Right atrium auricular region (tissue), 2 donors: ENCODE results near the gene CCDC148. TPM values are rescaled to one million over a fixed set of nuclear protein-coding genes. Genes with fewer than 3 reads are reported as not detected.

ENCODE experiments used
- DNase-seq: peaks from one replicate; pipeline ENCODE4 v3.0.0-alpha.2; 2019; ENCODE audit warnings: low spot score
- H3K27ac ChIP-seq, 2 donors: fragments of 200-600 bp; sonication (generic); 1 replicate in 1 of 2; 2 replicates in 1 of 2; pipeline ENCODE4 v1.5.1; 2016 to 2019
- H3K27me3 ChIP-seq, 2 donors: fragments of 200-600 bp; sonication (generic); one replicate each; pipeline versions ENCODE4 v1.5.1 to v1.6.0; 2017 to 2019
- H3K36me3 ChIP-seq: fragments of 200-600 bp; sonication (generic); one replicate; pipeline ENCODE4 v1.5.1; 2016
- H3K4me1 ChIP-seq, 2 donors: fragments of 200-600 bp; sonication (generic); one replicate each; pipeline versions ENCODE4 v1.5.1 to v1.6.0; 2017 to 2019
- H3K4me3 ChIP-seq, 2 donors: fragments of 200-600 bp; sonication (generic); 1 replicate in 1 of 2; 2 replicates in 1 of 2; pipeline ENCODE4 v1.5.1; 2017 to 2019; ENCODE audit warnings: mild to moderate bottlenecking in 1 of 2, moderate library complexity in 1 of 2
- H3K9me3 ChIP-seq, 2 donors: fragments of 200-600 bp; sonication (generic); one replicate each; pipeline ENCODE4 v1.5.1; 2019
- CTCF ChIP-seq, 2 donors: fragments of 200-600 bp; sonication (generic); IDR thresholded peaks; one replicate each; pipeline ENCODE4 v1.5.1; 2019; ENCODE audit warnings: antibody characterized with exemption in 2 of 2
- total RNA-seq, 2 donors: library from RNA; depleted of rRNA; stranded (reverse); fragments of >200 nt; gene quantifications; one replicate each; pipeline ENCODE4 v1.1.0, GENCODE V29; 2016

Gene CCDC148
- total RNA-seq, 2 donors from 2014 or later: 0.20 to 1.1 TPM

- no peaks in the 10 kb centered on the region for H3K27me3 ChIP-seq
- no peak overlapping the region for H3K27ac ChIP-seq
- DNase-seq: no peak
- no peaks in the 10 kb centered on the region for H3K9me3 ChIP-seq
- H3K36me3 ChIP-seq: no peaks in the 10 kb centered on the region
- H3K4me1 ChIP-seq: no peaks in the 10 kb centered on the region
- TF ChIP-seq CTCF (IDR thresholded peaks at IDR 0.05): no peak
- no peak overlapping the region for H3K4me3 ChIP-seq
These were observed 201.3 kb downstream of the CCDC148 start for GRCh38 chr2:158255257-158255656.

- Histone ChIP-seq H3K4me3 (no peak overlapping the region), H3K36me3 (no peaks in the 10 kb centered on the region), H3K27me3 (no peaks in the 10 kb centered on the region), H3K4me1 (no peaks in the 10 kb centered on the region), H3K9me3 (no peaks in the 10 kb centered on the region), H3K27ac (no peak overlapping the region)
- DNase-seq: no peak
- TF ChIP-seq CTCF (IDR thresholded peaks at IDR 0.05): no peak
These were observed 203.4 kb downstream of the CCDC148 start for GRCh38 chr2:158253170-158253569.

- no peak for DNase-seq
- Histone ChIP-seq H3K9me3 (no peaks in the 10 kb centered on the region), H3K27me3 (no peaks in the 10 kb centered on the region), H3K36me3 (no peaks in the 10 kb centered on the region), H3K27ac (no peak overlapping the region), H3K4me1 (no peaks in the 10 kb centered on the region), H3K4me3 (no peak overlapping the region)
- TF ChIP-seq CTCF (IDR thresholded peaks at IDR 0.05): no peak
These were observed 205.2 kb downstream of the CCDC148 start for GRCh38 chr2:158251356-158251755.

GRCh38 chr2:158243392-158243791 lies 213.2 kb downstream of the CCDC148 start:
- DNase-seq: no peak
- no peak for TF ChIP-seq CTCF (IDR thresholded peaks at IDR 0.05)
- Histone ChIP-seq H3K4me3 (no peak overlapping the region), H3K27ac (no peak overlapping the region), H3K9me3 (no peaks in the 10 kb centered on the region), H3K27me3 (no peaks in the 10 kb centered on the region), H3K4me1 (no peaks in the 10 kb centered on the region), H3K36me3 (no peaks in the 10 kb centered on the region)

- no peaks in the 10 kb centered on the region for H3K4me1 ChIP-seq
- DNase-seq: no peak
- no peak overlapping the region for H3K27ac ChIP-seq
- no peaks in the 10 kb centered on the region for H3K27me3 ChIP-seq
- no peaks in the 10 kb centered on the region for H3K36me3 ChIP-seq
- no peak overlapping the region for H3K4me3 ChIP-seq
- no peak for TF ChIP-seq CTCF (IDR thresholded peaks at IDR 0.05)
- H3K9me3 ChIP-seq: no peaks in the 10 kb centered on the region
These were observed 214.3 kb downstream of the CCDC148 start for GRCh38 chr2:158242280-158242679.

GRCh38 chr2:158240975-158241374 lies 215.6 kb downstream of the CCDC148 start:
- TF ChIP-seq CTCF (IDR thresholded peaks at IDR 0.05): no peak
- H3K9me3 ChIP-seq: no peaks in the 10 kb centered on the region
- no peaks in the 10 kb centered on the region for H3K4me1 ChIP-seq
- H3K27ac ChIP-seq: no peak overlapping the region
- DNase-seq: no peak
- H3K4me3 ChIP-seq: no peak overlapping the region
- no peaks in the 10 kb centered on the region for H3K27me3 ChIP-seq
- H3K36me3 ChIP-seq: no peaks in the 10 kb centered on the region
